ENCODE results near the gene DNASE1L2.

DNASE1L2 gene

GRCh38 chr16:2282262-2282661 lies 46.0 kb downstream of the DNASE1L2 start:
- Histone ChIP-seq H2BK12ac (ENCODE audit: low read length in 2 of 2) (no peak overlapping the region), H2AFZ (ENCODE audit: low read depth, low read length) (no peak overlapping the region), H3K18ac (ENCODE audit: low read depth in 1 of 2, low read length in 2 of 2) (no peak overlapping the region), H3K14ac (ENCODE audit: low read length in 2 of 2) (no peak overlapping the region), H3K36me3 (ENCODE audit: control insufficient read depth in 1 of 2, insufficient read depth in 2 of 2, low read depth in 1 of 2, low read length in 2 of 2) (no peaks in the 10 kb centered on the region), H3K23ac (ENCODE audit: low read length in 2 of 2) (no peak overlapping the region), H3K79me1 (replicated peaks; ENCODE audit: low read length, poor library complexity, severe bottlenecking) (no peaks in the 10 kb centered on the region), H2AK5ac (ENCODE audit: low read length, severe bottlenecking) (no peak overlapping the region), H2BK120ac (ENCODE audit: low read depth, low read length) (no peak overlapping the region), H2BK15ac (ENCODE audit: low read depth, poor library complexity, severe bottlenecking) (no peak overlapping the region), H3K4me3 (ENCODE audit: insufficient read depth in 1 of 2, low read depth in 1 of 2, low read length in 2 of 2) (no peak overlapping the region), H3K27me3 (ENCODE audit: control insufficient read depth in 1 of 2, insufficient read depth in 1 of 2, low read length in 2 of 2) (peaks cover 15 to 77% of the 10 kb centered on the region in 2 experiments), H3K4me1 (ENCODE audit: control insufficient read depth, insufficient read depth, low read depth, low read length) (no peaks in the 10 kb centered on the region), H3K9me3 (ENCODE audit: control insufficient read depth, low read length) (no peaks in the 10 kb centered on the region), H4K8ac (ENCODE audit: low read length) (no peak overlapping the region), H3K4ac (ENCODE audit: low read depth in 1 of 2, low read length in 2 of 2) (no peak overlapping the region), H4K91ac (ENCODE audit: low read length) (no peak overlapping the region), H3K9ac (ENCODE audit: low read length) (no peak overlapping the region), H2BK5ac (ENCODE audit: low read depth, low read length, poor library complexity, severe bottlenecking) (no peak overlapping the region), H3K4me2 (ENCODE audit: low read length, poor library complexity, severe bottlenecking) (no peak overlapping the region), H3K27ac (ENCODE audit: low read length, poor library complexity, severe bottlenecking) (no peak overlapping the region)
- 60% methylated on average over 4 of the region's 5 CpGs for WGBS
- no peak for DNase-seq

GRCh38 chr16:2282866-2283555 lies 46.8 kb downstream of the DNASE1L2 start:
- no peak overlapping the region for H4K91ac ChIP-seq (ENCODE audit: low read length)
- no peak overlapping the region for H2AFZ ChIP-seq (ENCODE audit: low read depth, low read length)
- no peak overlapping the region for H3K14ac ChIP-seq (ENCODE audit: low read length in 2 of 2)
- no peaks in the 10 kb centered on the region for H3K36me3 ChIP-seq (ENCODE audit: control insufficient read depth in 1 of 2, insufficient read depth in 2 of 2, low read depth in 1 of 2, low read length in 2 of 2)
- H3K4me2 ChIP-seq (ENCODE audit: low read length, poor library complexity, severe bottlenecking) = no peak overlapping the region
- H3K4ac ChIP-seq (ENCODE audit: low read depth in 1 of 2, low read length in 2 of 2) = no peak overlapping the region
- no peak for DNase-seq
- WGBS = 83% methylated on average over 22 of the region's 26 CpGs
- H3K9me3 ChIP-seq (ENCODE audit: control insufficient read depth, low read length) = no peaks in the 10 kb centered on the region
- no peak overlapping the region for H3K27ac ChIP-seq (ENCODE audit: low read length, poor library complexity, severe bottlenecking)
- no peak overlapping the region for H4K8ac ChIP-seq (ENCODE audit: low read length)
- no peak overlapping the region for H3K18ac ChIP-seq (ENCODE audit: low read depth in 1 of 2, low read length in 2 of 2)
- H2BK15ac ChIP-seq (ENCODE audit: low read depth, poor library complexity, severe bottlenecking) = no peak overlapping the region
- H2BK12ac ChIP-seq (ENCODE audit: low read length in 2 of 2) = no peak overlapping the region
- H3K27me3 ChIP-seq (ENCODE audit: control insufficient read depth in 1 of 2, insufficient read depth in 1 of 2, low read length in 2 of 2) = peaks cover 12 to 74% of the 10 kb centered on the region in 2 experiments
- H2BK120ac ChIP-seq (ENCODE audit: low read depth, low read length) = no peak overlapping the region
- no peak overlapping the region for H3K9ac ChIP-seq (ENCODE audit: low read length)
- no peak overlapping the region for H2BK5ac ChIP-seq (ENCODE audit: low read depth, low read length, poor library complexity, severe bottlenecking)
- no peak overlapping the region for H3K4me3 ChIP-seq (ENCODE audit: insufficient read depth in 1 of 2, low read depth in 1 of 2, low read length in 2 of 2)
- H3K79me1 ChIP-seq (replicated peaks; ENCODE audit: low read length, poor library complexity, severe bottlenecking) = no peaks in the 10 kb centered on the region
- H3K4me1 ChIP-seq (ENCODE audit: control insufficient read depth, insufficient read depth, low read depth, low read length) = no peaks in the 10 kb centered on the region
- H2AK5ac ChIP-seq (ENCODE audit: low read length, severe bottlenecking) = no peak overlapping the region
- H3K23ac ChIP-seq (ENCODE audit: low read length in 2 of 2) = no peak overlapping the region

- Histone ChIP-seq H3K36me3 (ENCODE audit: control insufficient read depth in 1 of 2, insufficient read depth in 2 of 2, low read depth in 1 of 2, low read length in 2 of 2) (no peaks in the 10 kb centered on the region), H3K4ac (ENCODE audit: low read depth in 1 of 2, low read length in 2 of 2) (no peak overlapping the region), H3K23ac (ENCODE audit: low read length in 2 of 2) (no peak overlapping the region), H3K4me1 (ENCODE audit: control insufficient read depth, insufficient read depth, low read depth, low read length) (no peaks in the 10 kb centered on the region), H3K18ac (ENCODE audit: low read depth in 1 of 2, low read length in 2 of 2) (no peak overlapping the region), H3K79me1 (replicated peaks; ENCODE audit: low read length, poor library complexity, severe bottlenecking) (no peaks in the 10 kb centered on the region), H2AFZ (ENCODE audit: low read depth, low read length) (no peak overlapping the region), H2BK5ac (ENCODE audit: low read depth, low read length, poor library complexity, severe bottlenecking) (no peak overlapping the region), H2BK15ac (ENCODE audit: low read depth, poor library complexity, severe bottlenecking) (no peak overlapping the region), H3K4me2 (ENCODE audit: low read length, poor library complexity, severe bottlenecking) (no peak overlapping the region), H2BK120ac (ENCODE audit: low read depth, low read length) (no peak overlapping the region), H2BK12ac (ENCODE audit: low read length in 2 of 2) (no peak overlapping the region), H3K27me3 (ENCODE audit: control insufficient read depth in 1 of 2, insufficient read depth in 1 of 2, low read length in 2 of 2) (peaks cover 9 to 66% of the 10 kb centered on the region in 2 experiments), H3K4me3 (ENCODE audit: insufficient read depth in 1 of 2, low read depth in 1 of 2, low read length in 2 of 2) (peak overlapping the region in 1 of 2 experiments; percentile 27), H3K27ac (ENCODE audit: low read length, poor library complexity, severe bottlenecking) (no peak overlapping the region), H3K14ac (ENCODE audit: low read length in 2 of 2) (no peak overlapping the region), H4K91ac (ENCODE audit: low read length) (no peak overlapping the region), H4K8ac (ENCODE audit: low read length) (no peak overlapping the region), H3K9me3 (ENCODE audit: control insufficient read depth, low read length) (no peaks in the 10 kb centered on the region), H2AK5ac (ENCODE audit: low read length, severe bottlenecking) (no peak overlapping the region), H3K9ac (ENCODE audit: low read length) (no peak overlapping the region)
- no peak for DNase-seq
- WGBS = 91% methylated on average over 37 of the region's 37 CpGs
Measured at GRCh38 chr16:2284001-2284770, 47.9 kb downstream of the DNASE1L2 start.

- Histone ChIP-seq H3K4me2 (ENCODE audit: low read length, poor library complexity, severe bottlenecking) (no peak overlapping the region), H3K36me3 (ENCODE audit: control insufficient read depth in 1 of 2, insufficient read depth in 2 of 2, low read depth in 1 of 2, low read length in 2 of 2) (no peaks in the 10 kb centered on the region)
Measured at GRCh38 chr16:2284797-2285576, 48.7 kb downstream of the DNASE1L2 start.

More at GRCh38 chr16:2284797-2285576, 48.7 kb downstream of the DNASE1L2 start:
- Histone ChIP-seq H3K9ac (ENCODE audit: low read length) (no peak overlapping the region), H3K4ac (ENCODE audit: low read depth in 1 of 2, low read length in 2 of 2) (no peak overlapping the region), H2BK120ac (ENCODE audit: low read depth, low read length) (no peak overlapping the region), H3K23ac (ENCODE audit: low read length in 2 of 2) (no peak overlapping the region), H2AK5ac (ENCODE audit: low read length, severe bottlenecking) (no peak overlapping the region), H2AFZ (ENCODE audit: low read depth, low read length) (no peak overlapping the region), H3K79me1 (replicated peaks; ENCODE audit: low read length, poor library complexity, severe bottlenecking) (no peaks in the 10 kb centered on the region), H3K14ac (ENCODE audit: low read length in 2 of 2) (no peak overlapping the region), H4K8ac (ENCODE audit: low read length) (no peak overlapping the region), H4K91ac (ENCODE audit: low read length) (no peak overlapping the region), H3K9me3 (ENCODE audit: control insufficient read depth, low read length) (no peaks in the 10 kb centered on the region), H2BK5ac (ENCODE audit: low read depth, low read length, poor library complexity, severe bottlenecking) (no peak overlapping the region), H3K18ac (ENCODE audit: low read depth in 1 of 2, low read length in 2 of 2) (no peak overlapping the region), H2BK12ac (ENCODE audit: low read length in 2 of 2) (no peak overlapping the region), H3K27me3 (ENCODE audit: control insufficient read depth in 1 of 2, insufficient read depth in 1 of 2, low read length in 2 of 2) (peaks cover 7 to 58% of the 10 kb centered on the region in 2 experiments), H3K4me3 (ENCODE audit: insufficient read depth in 1 of 2, low read depth in 1 of 2, low read length in 2 of 2) (peak overlapping the region in 1 of 2 experiments; percentile 20), H3K27ac (ENCODE audit: low read length, poor library complexity, severe bottlenecking) (no peak overlapping the region), H2BK15ac (ENCODE audit: low read depth, poor library complexity, severe bottlenecking) (no peak overlapping the region), H3K4me1 (ENCODE audit: control insufficient read depth, insufficient read depth, low read depth, low read length) (no peaks in the 10 kb centered on the region)
- no peak for DNase-seq
- 89% methylated on average over 34 of the region's 35 CpGs for WGBS
